H1 (cell line): ENCODE measurements around the gene MAPRE3. TPM values are rescaled to one million over a fixed set of nuclear protein-coding genes. Genes with fewer than 3 reads are reported as not detected.

Experiments used
- CBX8 ChIP-seq: fragments of 300-800, 300-1000 bp; sonication (generic); IDR thresholded peaks from 2 replicates; pipeline ENCODE4 v1.7.1; 2016; ENCODE audit warnings: low read depth, low read length, borderline replicate concordance
- CHD7 ChIP-seq: fragments of 300-600 bp; sonication (generic); IDR thresholded peaks from 2 replicates; pipeline ENCODE4 v1.7.1; 2012; ENCODE audit warnings: low read length, moderate library complexity, mild to moderate bottlenecking, inconsistent platforms; ENCODE audit not compliant: insufficient replicate concordance
- HDAC2 ChIP-seq, 2 experiments: fragments of 300-600 bp in 1 of 2; sonication (generic) in 1 of 2; IDR thresholded peaks; 2 replicates each; pipeline ENCODE4 v1.6.1; 2011 to 2012; ENCODE audit warnings: low read depth in 2 of 2, low read length in 2 of 2, mild to moderate bottlenecking in 2 of 2, moderate library complexity in 2 of 2, borderline replicate concordance in 1 of 2, inconsistent platforms in 1 of 2
- JUND ChIP-seq: IDR thresholded peaks from 2 replicates; pipeline ENCODE4 v1.6.1; 2011; ENCODE audit warnings: mild to moderate bottlenecking, improper control_type of control experiment, low read length
- NRF1 ChIP-seq: IDR thresholded peaks from 2 replicates; pipeline ENCODE4 v1.6.1; 2011; ENCODE audit warnings: mild to moderate bottlenecking, low read depth, low read length, improper control_type of control experiment
- SP2 ChIP-seq: IDR thresholded peaks from 2 replicates; pipeline ENCODE4 v1.6.1; 2012; ENCODE audit warnings: mild to moderate bottlenecking, low read length, inconsistent platforms
- SP4 ChIP-seq: IDR thresholded peaks from 2 replicates; pipeline ENCODE4 v1.6.1; 2012; ENCODE audit warnings: low read length, inconsistent platforms
- TAF1 ChIP-seq: IDR thresholded peaks from 2 replicates; pipeline ENCODE4 v1.6.1; 2011; ENCODE audit warnings: mild to moderate bottlenecking, low read depth, low read length
- polyA plus RNA-seq, 7 experiments: library from polyadenylated mRNA; depleted of rRNA in 3 of 7; stranded (reverse) in 5 of 7; unstranded in 2 of 7; fragments of >200 nt in 5 of 7; fragments of 200-250 nt in 2 of 7; gene quantifications; 1 replicate in 5 of 7; 2 replicates in 1 of 7; 4 replicates in 1 of 7; pipeline versions ENCODE4 v1.2.1 to v1.2.3, GENCODE V29; 2011 to 2013; ENCODE audit warnings: missing spikeins in 2 of 7, mixed read lengths in 2 of 7
- total RNA-seq: library from RNA; stranded (reverse); fragmentation: NEBNext Ultra II Directional; extraction: Animal tissue kit (Norgen Biotek cat#: 25700); gene quantifications from 2 replicates; pipeline ENCODE4 v1.2.1, GENCODE V29; 2021
- TF ChIP-seq, protein P1 (sequence below): IDR thresholded peaks from 2 replicates; pipeline ENCODE4 v1.6.1; 2012; ENCODE audit warnings: inconsistent platforms

Gene MAPRE3
- total and polyA plus RNA-seq, 2 of the 8 experiments (the other 6 are each of a cell fraction or from before 2014, with no cell fraction given): 4.9 to 6.6 TPM

GRCh38 chr2:26959331-26959730, 11.1 kb upstream of the MAPRE3 start (continued):
- TF ChIP-seq CHD7: no peak
- no peak for TF ChIP-seq HDAC2 (IDR thresholded peaks at IDR 0.05; ENCODE audit: borderline replicate concordance in 1 of 2, low read depth in 2 of 2, low read length in 2 of 2)
- TF ChIP-seq, protein P1, sequence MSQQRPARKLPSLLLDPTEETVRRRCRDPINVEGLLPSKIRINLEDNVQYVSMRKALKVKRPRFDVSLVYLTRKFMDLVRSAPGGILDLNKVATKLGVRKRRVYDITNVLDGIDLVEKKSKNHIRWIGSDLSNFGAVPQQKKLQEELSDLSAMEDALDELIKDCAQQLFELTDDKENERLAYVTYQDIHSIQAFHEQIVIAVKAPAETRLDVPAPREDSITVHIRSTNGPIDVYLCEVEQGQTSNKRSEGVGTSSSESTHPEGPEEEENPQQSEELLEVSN: no peak
- TF ChIP-seq CBX8: no peak
- no peak for TF ChIP-seq SP4
- TF ChIP-seq JUND: no peak
- TF ChIP-seq NRF1: no peak
- no peak for TF ChIP-seq TAF1
- TF ChIP-seq SP2: no peak
